ENCODE results near the gene EEF1G. TPM values are rescaled to one million over a fixed set of nuclear protein-coding genes. Genes with fewer than 3 reads are reported as not detected.

The EEF1G gene
- total RNA-seq, 4 donors from 2014 or later = 650 to 1,310 (median 1,178) TPM

DNA sequence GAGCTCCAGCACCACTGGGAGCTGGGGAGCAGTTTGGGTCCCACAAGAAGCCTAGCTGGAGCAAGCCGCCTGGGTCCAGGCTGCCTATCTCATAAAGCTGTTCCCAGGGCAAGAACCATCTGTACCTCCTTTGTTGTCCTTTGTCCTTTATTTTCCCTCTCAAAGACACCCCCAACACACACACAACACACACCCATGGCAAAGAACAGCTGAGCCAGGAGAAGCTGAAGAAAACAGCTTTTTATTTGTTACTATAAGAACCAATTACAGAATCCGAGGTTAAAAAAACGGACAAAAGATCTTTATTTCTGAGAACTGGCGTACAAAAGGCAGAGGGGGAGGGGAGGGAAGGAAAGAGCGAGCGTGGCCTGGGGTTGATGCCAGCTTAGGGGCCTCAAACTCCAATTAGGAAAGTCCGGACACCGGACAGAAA is 19.3 kb upstream of the EEF1G start:
- TF ChIP-seq, protein P1, sequence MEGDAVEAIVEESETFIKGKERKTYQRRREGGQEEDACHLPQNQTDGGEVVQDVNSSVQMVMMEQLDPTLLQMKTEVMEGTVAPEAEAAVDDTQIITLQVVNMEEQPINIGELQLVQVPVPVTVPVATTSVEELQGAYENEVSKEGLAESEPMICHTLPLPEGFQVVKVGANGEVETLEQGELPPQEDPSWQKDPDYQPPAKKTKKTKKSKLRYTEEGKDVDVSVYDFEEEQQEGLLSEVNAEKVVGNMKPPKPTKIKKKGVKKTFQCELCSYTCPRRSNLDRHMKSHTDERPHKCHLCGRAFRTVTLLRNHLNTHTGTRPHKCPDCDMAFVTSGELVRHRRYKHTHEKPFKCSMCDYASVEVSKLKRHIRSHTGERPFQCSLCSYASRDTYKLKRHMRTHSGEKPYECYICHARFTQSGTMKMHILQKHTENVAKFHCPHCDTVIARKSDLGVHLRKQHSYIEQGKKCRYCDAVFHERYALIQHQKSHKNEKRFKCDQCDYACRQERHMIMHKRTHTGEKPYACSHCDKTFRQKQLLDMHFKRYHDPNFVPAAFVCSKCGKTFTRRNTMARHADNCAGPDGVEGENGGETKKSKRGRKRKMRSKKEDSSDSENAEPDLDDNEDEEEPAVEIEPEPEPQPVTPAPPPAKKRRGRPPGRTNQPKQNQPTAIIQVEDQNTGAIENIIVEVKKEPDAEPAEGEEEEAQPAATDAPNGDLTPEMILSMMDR (IDR thresholded peaks at IDR 0.05; ENCODE audit: low read depth) = no peak

DNA sequence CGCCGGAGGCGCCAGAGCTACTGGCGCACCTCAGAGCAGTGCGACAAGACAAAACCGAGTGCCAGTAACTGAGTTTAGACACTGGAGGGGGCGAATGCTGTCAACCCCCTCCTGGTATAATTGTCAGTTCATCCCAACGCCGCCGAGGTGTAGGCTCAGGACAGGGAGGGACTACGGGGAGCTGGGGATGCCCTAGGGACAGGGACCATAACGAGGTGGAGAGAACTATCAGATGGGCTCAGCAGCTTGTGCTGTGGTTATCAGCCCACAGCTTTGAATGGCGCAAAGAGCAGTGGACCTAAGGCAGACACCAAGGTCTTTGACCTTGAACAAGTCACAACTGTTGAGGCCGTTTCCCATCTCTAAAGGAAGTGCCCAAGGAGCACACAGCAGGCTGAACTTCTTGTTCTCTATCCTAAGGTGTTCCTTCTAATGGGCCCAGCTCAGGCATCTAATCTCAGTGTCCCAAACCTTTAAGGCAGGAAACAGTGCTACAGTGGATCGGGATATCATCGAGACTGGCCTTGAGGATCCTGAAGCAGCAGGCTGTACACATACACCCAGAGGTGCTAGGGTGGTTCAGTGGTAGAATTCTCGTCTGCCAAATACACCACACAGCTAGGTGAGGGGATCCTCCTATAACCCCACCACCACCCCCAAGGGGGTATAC is 18.6 kb upstream of the EEF1G start:
- TF ChIP-seq, protein P1 (IDR thresholded peaks at IDR 0.05; ENCODE audit: low read depth) = no peak

DNA sequence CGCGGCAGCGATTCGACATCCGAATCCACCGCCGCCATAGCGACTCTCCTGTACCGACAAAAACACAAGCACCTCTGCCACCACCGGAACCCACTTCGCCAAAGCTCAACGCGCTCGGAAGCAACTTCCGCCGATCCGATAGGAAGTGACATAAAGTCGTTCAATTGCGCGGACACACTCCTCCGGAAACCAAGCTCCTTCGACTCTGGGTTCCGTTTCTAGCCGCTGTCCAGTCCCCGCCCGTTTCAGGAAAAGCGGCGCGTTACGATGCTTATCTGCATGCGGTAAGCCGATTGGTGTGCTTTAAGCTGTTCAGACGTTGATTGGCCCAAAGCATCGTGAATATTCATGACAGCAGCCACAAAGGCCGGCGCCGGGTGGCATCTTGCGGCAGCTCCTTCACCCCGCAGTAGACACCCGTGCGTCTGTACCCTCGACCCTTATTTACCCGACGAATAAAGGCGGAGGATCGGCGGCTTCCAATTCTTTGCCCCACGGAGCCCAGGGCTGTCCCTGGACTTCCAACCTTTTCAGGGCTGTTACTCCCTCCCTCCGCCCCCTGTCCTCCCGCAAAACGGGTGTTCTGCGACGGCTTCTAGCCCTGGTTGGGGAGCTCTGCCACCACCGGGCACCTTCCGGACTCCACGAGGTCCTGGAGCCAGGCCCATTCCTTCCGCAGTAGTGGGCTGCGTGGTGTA is 17.9 kb upstream of the EEF1G start, which contains the start of gene TUT1:
Gene TUT1 (minus strand): TSS at position 76 of the 698 bp plus-strand sequence. CDS start 38 bp downstream, at position 38.
- TF ChIP-seq, protein P1 (IDR thresholded peaks at IDR 0.05; ENCODE audit: low read depth) = no peak

DNA sequence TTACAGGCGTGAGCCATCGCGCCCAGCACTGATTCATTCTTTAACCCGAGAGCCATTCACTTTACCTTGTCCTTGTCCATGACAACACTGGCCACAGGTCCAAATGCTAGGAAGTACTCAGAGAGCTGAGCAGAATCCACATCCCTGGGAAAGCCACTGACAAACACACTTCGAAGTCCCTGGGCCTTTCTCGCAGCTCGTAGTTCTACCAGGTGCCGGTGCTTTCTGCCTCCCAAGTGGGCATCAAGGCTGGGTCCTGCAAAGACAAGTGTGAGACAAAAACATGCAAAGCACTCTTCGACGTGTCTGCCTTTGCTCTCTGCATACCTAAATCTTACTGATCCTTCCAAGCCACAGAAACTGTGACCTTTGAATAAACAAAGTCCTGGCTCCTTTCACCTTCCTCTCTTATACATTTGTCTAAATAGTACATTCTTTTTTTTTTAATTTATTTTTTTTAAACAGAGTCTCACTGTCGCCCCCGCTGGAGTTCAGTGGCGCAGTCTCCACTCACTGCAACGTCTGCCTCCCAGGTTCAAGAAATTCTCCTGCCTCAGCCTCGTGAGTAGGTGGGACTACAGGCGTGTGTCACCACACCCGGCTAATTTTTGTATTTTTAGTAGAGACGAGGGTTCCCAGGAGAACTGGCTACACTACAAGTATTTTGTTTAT is 15.4 kb upstream of the EEF1G start:
- TF ChIP-seq, protein P1 (IDR thresholded peaks at IDR 0.05; ENCODE audit: low read depth) = no peak

DNA sequence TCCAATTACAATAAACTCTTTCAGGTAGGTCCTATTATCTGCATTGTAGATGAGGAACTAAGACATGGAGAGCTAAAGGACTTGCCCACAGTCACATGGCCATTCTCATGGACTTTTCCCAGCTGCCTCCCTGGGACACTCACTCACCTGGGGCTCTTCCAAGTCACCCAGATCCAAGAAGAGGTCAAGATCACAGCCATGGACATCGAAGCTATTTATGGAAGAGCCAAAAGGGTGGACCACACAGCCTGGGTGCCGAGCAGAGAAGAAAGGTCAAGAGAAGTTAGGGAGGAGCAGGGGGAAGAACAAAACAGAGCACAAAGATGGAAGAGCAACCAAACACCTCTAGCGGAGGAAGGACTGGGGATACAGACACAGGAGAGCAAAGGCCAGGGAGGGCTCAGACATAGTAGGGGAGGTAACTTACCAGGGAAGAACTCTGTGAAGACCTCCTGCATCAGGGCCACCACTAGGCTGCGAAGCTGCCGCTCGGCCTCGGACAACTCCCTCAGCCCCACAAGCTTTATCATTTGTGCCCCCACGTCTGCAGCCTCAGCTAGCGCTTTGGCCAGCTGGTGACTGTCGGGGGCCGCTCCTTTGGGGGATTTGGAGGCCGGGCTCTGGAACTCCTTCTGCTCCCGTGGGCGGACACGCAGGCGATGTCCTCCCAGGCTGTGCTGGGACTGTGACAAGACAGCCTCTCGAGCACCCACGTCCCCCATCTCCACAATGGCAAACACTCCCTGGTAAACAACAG is 7.4 kb upstream of the EEF1G start:
- TF ChIP-seq, protein P1 (IDR thresholded peaks at IDR 0.05; ENCODE audit: low read depth) = no peak

DNA sequence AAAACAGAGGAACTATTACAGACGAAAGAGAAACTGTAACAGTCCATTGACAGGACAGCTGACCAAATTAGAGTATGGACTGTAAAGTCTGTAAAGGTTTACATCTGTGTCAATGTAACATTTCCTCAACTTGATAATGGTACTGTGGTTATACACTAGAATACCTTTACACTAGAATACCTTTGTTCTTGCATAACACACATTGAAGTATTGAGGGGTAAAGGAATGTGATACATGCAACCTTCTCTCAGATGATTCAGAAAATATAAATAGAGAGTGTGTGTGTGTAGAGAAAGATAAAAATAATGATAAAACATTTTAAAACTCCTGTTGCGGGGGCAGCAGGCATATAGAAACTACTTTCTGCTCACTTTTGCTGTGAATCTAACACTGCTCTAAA is 5.6 kb upstream of the EEF1G start:
- TF ChIP-seq, protein P1 (IDR thresholded peaks at IDR 0.05; ENCODE audit: low read depth) = no peak
